ENCODE results near the gene MRC2. TPM values are rescaled to one million over a fixed set of nuclear protein-coding genes. Genes with fewer than 3 reads are reported as not detected.

MRC2 gene
- polyA plus RNA-seq, 1 of the 3 experiments (the other 2 are of a cell fraction): 213 TPM

DNA sequence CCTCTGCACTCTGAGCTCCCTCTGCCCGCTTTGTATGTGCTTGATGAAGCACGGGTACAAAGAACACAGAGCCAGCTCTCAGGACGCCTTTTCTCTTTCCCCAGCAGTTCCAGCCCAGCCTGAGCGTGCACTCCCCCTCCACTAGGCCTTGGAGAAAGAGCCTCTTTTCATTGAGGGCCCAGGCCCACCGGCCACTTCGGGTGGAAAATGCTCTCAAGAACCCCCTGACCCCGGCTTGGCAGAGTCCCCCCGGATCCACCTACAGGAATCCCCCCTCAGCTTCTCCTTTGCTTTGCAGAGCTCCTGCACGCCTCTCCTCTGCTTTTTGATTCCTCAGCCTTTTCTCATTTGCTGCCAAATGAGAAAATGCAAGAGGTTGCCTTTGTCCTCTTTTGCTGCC, 30.2 kb downstream of the MRC2 start:
- Histone ChIP-seq H3F3A (replicated peaks; ENCODE audit: insufficient read depth) (peaks cover 37% of the 10 kb centered on the region), H2AFZ (ENCODE audit: low read depth) (no peak overlapping the region), H3K4me3 (ENCODE audit: low read depth in 2 of 2, low read length in 1 of 2) (no peak overlapping the region), H3K79me2 (ENCODE audit: insufficient read depth) (peaks cover 100% of the 10 kb centered on the region), H3K36me3 (replicated peaks in 1 of 2; ENCODE audit: control insufficient read depth in 1 of 2, insufficient read depth in 2 of 2, low read length in 1 of 2) (peaks cover 12 to 71% of the 10 kb centered on the region in 2 experiments), H3K27ac (ENCODE audit: low read depth in 2 of 2, low read length in 1 of 2) (no peak overlapping the region), H4K20me1 (ENCODE audit: insufficient read depth) (peaks cover 48% of the 10 kb centered on the region), H3K4me2 (no peak overlapping the region), H3K9me3 (peaks cover 11% of the 10 kb centered on the region; the same call in 1 of the 2 replicates), H3K9me2 (no peaks in the 10 kb centered on the region), H3K4me1 (ENCODE audit: control insufficient read depth in 1 of 2, insufficient read depth in 2 of 2, low read depth in 1 of 2, low read length in 1 of 2) (peaks cover 18 to 31% of the 10 kb centered on the region in 2 experiments), H3K9ac (no peak overlapping the region), H3K27me3 (ENCODE audit: insufficient read depth) (no peaks in the 10 kb centered on the region)
- POLR2A ChIA-PET: interaction anchor here (1.5 kb wide), 1 partner anchor 29 kb away, joined by 3 read pairs; no protein-coding TSS in a partner anchor
- 97% methylated on average over 9 of the region's 9 CpGs for WGBS (ENCODE audit: low lambda C conversion rate)
- peak; percentile 24 for DNase-seq
- CTCF ChIA-PET: interaction anchor here (5.6 kb wide), 1 partner anchor 15 kb away, joined by 27 read pairs; no protein-coding TSS in a partner anchor
- no peak for TF ChIP-seq EP300 (IDR thresholded peaks at IDR 0.05; ENCODE audit: borderline replicate concordance in 1 of 2, low read depth in 1 of 2, low read length in 1 of 2)
- no peak for TF ChIP-seq TAF1 (IDR thresholded peaks at IDR 0.05; ENCODE audit: borderline replicate concordance, low read depth, low read length)
- TF ChIP-seq, protein P1, sequence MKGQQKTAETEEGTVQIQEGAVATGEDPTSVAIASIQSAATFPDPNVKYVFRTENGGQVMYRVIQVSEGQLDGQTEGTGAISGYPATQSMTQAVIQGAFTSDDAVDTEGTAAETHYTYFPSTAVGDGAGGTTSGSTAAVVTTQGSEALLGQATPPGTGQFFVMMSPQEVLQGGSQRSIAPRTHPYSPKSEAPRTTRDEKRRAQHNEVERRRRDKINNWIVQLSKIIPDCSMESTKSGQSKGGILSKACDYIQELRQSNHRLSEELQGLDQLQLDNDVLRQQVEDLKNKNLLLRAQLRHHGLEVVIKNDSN (IDR thresholded peaks at IDR 0.05; ENCODE audit: borderline replicate concordance, low read depth): no peak
- TF ChIP-seq, protein P2, sequence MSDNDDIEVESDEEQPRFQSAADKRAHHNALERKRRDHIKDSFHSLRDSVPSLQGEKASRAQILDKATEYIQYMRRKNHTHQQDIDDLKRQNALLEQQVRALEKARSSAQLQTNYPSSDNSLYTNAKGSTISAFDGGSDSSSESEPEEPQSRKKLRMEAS (IDR thresholded peaks at IDR 0.05; ENCODE audit: low read depth): no peak
- TF ChIP-seq RFX5 (IDR thresholded peaks at IDR 0.05; ENCODE audit: low read length): no peak
- TF ChIP-seq NFIC (IDR thresholded peaks at IDR 0.05; ENCODE audit: borderline replicate concordance): no peak
- no peak for TF ChIP-seq POLR2AphosphoS5 (IDR thresholded peaks at IDR 0.05; ENCODE audit: low read depth, low read length)
- TF ChIP-seq, protein P3, sequence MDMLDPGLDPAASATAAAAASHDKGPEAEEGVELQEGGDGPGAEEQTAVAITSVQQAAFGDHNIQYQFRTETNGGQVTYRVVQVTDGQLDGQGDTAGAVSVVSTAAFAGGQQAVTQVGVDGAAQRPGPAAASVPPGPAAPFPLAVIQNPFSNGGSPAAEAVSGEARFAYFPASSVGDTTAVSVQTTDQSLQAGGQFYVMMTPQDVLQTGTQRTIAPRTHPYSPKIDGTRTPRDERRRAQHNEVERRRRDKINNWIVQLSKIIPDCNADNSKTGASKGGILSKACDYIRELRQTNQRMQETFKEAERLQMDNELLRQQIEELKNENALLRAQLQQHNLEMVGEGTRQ (IDR thresholded peaks at IDR 0.05; ENCODE audit: borderline replicate concordance, low read depth, low read length): no peak
- TF ChIP-seq FOXM1 (IDR thresholded peaks at IDR 0.05; ENCODE audit: low read depth): no peak
- TF ChIP-seq CHD2 (IDR thresholded peaks at IDR 0.05; ENCODE audit: low read length, partially characterized antibody): no peak
- TF ChIP-seq, protein P4, sequence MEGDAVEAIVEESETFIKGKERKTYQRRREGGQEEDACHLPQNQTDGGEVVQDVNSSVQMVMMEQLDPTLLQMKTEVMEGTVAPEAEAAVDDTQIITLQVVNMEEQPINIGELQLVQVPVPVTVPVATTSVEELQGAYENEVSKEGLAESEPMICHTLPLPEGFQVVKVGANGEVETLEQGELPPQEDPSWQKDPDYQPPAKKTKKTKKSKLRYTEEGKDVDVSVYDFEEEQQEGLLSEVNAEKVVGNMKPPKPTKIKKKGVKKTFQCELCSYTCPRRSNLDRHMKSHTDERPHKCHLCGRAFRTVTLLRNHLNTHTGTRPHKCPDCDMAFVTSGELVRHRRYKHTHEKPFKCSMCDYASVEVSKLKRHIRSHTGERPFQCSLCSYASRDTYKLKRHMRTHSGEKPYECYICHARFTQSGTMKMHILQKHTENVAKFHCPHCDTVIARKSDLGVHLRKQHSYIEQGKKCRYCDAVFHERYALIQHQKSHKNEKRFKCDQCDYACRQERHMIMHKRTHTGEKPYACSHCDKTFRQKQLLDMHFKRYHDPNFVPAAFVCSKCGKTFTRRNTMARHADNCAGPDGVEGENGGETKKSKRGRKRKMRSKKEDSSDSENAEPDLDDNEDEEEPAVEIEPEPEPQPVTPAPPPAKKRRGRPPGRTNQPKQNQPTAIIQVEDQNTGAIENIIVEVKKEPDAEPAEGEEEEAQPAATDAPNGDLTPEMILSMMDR (IDR thresholded peaks at IDR 0.05): no peak
- no peak for TF ChIP-seq SMC3 (IDR thresholded peaks at IDR 0.05; ENCODE audit: low read depth, low read length)
- TF ChIP-seq EZH2phosphoT487 (IDR thresholded peaks at IDR 0.05; ENCODE audit: borderline replicate concordance, low read depth): no peak
- TF ChIP-seq YY1 (IDR thresholded peaks at IDR 0.05; ENCODE audit: low read depth): no peak
- TF ChIP-seq FOXJ3 (CRISPR knock-in tag; IDR thresholded peaks at IDR 0.05): no peak
- TF ChIP-seq NRF1 (IDR thresholded peaks at IDR 0.05; ENCODE audit: low read depth, low read length): no peak
- TF ChIP-seq, protein P5, sequence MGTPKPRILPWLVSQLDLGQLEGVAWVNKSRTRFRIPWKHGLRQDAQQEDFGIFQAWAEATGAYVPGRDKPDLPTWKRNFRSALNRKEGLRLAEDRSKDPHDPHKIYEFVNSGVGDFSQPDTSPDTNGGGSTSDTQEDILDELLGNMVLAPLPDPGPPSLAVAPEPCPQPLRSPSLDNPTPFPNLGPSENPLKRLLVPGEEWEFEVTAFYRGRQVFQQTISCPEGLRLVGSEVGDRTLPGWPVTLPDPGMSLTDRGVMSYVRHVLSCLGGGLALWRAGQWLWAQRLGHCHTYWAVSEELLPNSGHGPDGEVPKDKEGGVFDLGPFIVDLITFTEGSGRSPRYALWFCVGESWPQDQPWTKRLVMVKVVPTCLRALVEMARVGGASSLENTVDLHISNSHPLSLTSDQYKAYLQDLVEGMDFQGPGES (IDR thresholded peaks at IDR 0.05; ENCODE audit: low read depth, low read length): no peak
- TF ChIP-seq, protein P6, sequence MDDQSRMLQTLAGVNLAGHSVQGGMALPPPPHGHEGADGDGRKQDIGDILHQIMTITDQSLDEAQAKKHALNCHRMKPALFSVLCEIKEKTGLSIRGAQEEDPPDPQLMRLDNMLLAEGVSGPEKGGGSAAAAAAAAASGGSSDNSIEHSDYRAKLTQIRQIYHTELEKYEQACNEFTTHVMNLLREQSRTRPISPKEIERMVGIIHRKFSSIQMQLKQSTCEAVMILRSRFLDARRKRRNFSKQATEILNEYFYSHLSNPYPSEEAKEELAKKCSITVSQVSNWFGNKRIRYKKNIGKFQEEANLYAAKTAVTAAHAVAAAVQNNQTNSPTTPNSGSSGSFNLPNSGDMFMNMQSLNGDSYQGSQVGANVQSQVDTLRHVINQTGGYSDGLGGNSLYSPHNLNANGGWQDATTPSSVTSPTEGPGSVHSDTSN (IDR thresholded peaks at IDR 0.05): no peak
- TF ChIP-seq FOSL2 (IDR thresholded peaks at IDR 0.05; ENCODE audit: borderline replicate concordance, low read depth): no peak
- no peak for TF ChIP-seq JUND (IDR thresholded peaks at IDR 0.05)

All from SK-N-SH (cell line).